HG03280 (cell line): ENCODE data around the gene NOTCH1.
"Not testable (repeated sequence)": the region's sequence is repeated elsewhere in the genome, so short reads cannot be mapped to it uniquely, and the experiment has no call there.

ENCODE experiments used
- ATAC-seq: cut with Tn5 transposase; IDR thresholded peaks from one replicate; pipeline ENCODE4 v1.9.1; 2021; ENCODE audit warnings: mild to moderate bottlenecking, moderate library complexity; ENCODE audit not compliant: unreplicated experiment

The NOTCH1 gene

GRCh38 chr9:136545965-136546696, at the start of gene NOTCH1:
TSS of gene NOTCH1 (minus strand) at chr9:136546048. CDS start at chr9:136545786, 262 bp downstream.
- peak; percentile 67 for ATAC-seq

GRCh38 chr9:136594492-136594891, 48.6 kb upstream of the NOTCH1 start:
- ATAC-seq: no peak

- no peak for ATAC-seq
These were observed 47.7 kb upstream of the NOTCH1 start for GRCh38 chr9:136593581-136593980.

DNA sequence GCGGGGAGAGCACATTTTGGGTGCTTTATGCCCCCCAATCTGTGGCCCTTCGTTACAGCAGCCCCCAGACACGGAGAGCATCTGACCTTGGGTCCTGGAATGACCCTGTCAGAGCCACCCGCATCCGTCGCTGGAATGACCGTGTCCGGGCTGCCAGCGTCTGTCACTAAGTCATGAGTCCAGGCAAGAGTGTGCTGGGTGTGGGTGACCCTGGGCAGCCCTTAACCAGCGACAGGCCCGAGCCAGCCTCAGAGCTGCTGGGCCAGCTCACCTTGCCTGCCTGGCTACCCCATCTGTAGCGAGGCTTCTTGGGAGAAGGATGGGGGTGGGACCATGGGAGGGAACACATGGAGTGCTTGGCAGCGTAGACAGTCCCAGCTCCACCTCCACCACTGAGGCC, 46.8 kb upstream of the NOTCH1 start:
- no peak for ATAC-seq

DNA sequence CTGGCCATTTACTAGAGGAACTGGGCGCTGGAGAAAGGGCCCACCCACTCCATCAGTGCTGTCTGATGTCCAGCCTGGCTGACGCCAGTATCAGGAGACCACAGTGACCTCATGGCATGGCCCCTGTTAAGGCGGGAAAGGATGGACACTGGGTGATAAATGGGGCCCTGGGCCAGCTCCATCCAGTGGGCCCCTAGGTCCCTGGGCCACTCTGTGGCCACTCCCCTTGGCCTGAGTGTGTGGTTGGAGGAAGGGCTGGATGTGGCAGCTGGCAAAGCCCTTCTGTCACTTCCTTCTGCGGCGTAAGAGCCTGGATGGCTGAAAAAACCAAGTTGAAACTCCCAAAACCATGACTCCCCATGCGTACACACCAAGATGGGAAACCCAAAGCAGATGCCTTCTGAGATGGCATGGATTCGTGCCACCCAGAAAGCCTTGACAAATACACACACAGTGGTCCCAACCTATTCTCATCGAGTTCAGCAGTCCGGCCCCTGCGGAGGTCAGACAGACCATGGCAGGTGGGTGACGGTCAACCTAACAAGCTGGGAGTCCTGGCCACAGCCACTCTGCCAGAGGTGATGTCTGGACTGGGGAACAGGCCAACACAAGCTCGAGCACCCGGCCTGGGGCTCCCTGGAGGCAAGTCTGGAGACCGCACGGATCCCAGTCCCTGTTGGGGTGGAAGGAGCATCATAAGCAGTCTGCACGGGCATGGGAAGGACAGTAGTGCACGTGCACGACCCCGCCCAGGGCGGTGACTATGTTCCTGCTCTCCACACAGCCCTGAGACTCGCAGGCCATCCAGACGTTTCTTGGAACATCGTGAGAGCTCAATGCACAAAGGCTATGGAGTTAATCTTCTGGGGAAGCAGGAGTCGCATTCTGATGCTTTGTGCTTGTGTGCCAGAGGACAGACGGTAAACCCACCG, 45.2 kb upstream of the NOTCH1 start:
- no peak for ATAC-seq

DNA sequence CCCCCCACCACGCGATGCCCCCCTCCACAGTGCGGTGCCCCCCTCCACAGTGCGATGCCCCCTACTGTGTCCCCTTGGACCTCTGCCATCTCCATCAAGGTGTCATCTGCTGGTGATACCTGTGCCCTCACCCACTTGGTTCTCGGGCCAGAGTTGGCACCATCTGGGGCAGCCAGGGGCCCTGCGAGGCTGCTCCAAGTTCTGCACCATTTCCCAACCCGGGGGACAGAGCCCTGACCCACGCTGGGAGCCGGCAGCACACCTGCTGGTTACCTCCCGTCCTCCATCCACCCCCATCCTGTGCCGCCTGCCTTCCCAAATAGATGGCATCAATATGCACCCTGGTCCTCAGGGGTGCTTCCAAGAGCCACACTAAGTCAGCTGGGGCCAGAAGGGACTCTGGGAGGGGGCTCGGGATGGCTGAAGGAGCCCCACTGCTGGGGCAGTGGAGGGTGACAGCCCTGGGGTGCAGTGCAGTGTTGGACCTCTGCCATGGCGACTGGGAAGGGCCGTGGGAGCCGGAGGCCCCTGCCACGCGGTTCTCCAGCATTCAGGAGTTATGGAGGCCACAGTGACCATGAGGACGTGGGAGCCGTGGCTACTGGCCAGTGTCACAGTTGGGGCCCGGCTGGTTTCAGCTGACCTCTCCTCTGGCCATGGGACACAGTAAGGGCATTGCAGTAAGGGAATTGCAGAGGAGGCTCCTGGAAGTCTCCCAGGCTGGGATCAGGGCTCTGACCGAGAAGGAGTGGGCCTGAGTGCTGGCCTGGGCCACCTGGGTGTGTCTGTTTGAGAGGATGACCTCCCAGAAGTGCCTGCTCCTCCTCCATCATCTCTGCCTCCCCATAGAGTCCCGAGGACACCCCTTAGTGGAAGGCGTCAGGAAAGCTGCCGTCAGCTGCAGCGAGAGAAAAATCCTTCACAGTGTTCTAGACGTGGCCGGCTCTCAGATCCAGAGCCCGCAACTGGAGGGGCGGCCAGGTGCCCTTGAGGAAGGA, 44.2 kb upstream of the NOTCH1 start:
- ATAC-seq: no peak

- ATAC-seq: no peak
These were observed 43.0 kb upstream of the NOTCH1 start for GRCh38 chr9:136588663-136589464.

- ATAC-seq: no peak
These were observed 42.3 kb upstream of the NOTCH1 start for GRCh38 chr9:136587944-136588662.

- no peak for ATAC-seq
These were observed 41.5 kb upstream of the NOTCH1 start for GRCh38 chr9:136587145-136587943.

DNA sequence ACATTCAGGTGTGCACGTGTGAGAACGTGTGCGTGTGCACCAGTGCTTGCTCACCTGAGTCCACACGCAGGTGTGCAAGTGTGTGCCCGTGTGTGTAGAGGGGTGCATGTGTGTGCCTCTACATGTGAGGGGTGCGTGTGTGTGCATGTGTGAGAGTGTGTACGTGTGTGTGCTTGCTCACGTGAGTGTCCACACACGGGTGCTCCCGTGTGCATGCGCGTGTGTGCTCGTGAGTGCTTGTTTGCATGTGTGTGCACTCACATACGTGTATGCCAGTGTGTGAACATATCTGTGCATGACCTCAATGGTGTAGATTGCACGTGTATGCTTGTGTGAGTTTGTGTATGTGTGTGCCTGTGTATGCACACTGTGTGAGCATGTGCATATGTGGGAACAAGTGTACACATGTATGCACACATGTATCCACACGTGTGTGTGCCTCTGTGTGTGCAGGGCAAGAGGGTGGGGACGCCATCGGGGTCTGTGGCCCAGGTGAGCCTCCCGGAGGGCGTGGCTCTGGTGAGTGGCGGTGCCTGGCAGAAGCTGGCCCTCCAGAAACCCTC, 40.6 kb upstream of the NOTCH1 start:
- no peak for ATAC-seq

- no peak for ATAC-seq
These were observed 39.8 kb upstream of the NOTCH1 start for GRCh38 chr9:136585531-136586120.

GRCh38 chr9:136584934-136585333, 39.1 kb upstream of the NOTCH1 start:
- ATAC-seq: no peak

DNA sequence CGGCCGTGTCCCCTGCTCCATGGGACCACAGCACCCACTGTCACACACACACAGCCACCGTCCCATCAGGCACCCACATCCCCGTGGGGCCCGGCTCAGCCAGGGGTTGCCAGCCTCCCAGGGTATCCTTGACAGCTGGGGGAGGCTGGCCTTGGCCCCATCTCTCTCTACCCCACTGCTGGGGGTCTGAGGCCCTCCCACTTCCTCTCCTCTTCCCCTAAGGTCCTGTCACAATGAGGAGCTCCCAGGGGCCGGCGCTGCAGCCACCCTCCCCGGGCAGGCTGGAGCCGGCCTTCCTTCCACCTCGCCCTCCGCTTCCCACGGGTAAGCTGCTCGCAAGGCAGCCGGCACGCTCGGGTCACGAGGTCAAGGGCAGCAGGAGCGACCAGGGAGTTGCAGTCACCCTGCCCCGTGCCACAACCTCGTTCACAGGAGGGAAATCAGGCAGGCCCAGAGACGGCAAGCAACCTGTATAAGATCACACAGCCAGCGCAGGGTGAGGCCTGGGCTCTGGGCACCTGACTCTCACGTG, 38.6 kb upstream of the NOTCH1 start:
- ATAC-seq: no peak

DNA sequence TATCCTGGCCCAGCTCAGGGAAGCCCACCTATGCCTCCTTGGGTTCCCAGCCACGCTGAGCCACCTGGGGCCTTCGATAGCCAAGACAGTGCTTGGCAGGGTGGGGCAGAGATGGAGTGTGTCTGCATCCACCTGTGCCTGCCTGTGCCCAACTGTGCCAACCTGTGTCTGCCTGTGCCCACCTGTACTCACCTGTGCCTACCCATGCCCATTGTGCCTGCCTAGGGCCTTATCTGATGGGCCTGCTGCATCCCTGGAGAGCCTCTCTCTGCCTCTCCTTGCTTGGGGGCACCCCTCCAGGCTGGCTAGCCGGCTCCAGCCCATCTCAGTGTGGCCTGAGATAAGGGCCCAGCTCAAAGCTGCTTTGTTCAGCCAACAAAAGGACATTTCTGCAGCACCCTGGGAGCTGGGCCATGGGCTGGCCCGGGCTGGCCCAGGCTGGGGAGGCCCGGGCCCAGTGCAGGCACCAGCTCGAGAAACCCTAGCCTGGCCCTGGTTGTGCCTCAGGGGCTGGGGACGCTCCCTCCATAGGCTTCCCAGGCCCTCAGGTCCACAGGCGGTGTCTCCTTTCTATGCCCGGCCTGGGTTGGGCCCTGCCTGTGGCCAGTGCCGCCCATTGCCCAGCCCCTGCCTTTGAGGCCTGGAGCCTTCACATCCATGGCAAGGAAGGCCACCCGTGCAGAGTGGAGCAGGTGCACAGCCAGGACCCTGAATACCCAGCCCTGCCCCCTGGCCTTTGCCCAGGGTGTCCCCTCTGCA, 37.3 kb upstream of the NOTCH1 start:
- ATAC-seq: no peak

- no peak for ATAC-seq
These were observed 36.0 kb upstream of the NOTCH1 start for GRCh38 chr9:136581614-136582447.

DNA sequence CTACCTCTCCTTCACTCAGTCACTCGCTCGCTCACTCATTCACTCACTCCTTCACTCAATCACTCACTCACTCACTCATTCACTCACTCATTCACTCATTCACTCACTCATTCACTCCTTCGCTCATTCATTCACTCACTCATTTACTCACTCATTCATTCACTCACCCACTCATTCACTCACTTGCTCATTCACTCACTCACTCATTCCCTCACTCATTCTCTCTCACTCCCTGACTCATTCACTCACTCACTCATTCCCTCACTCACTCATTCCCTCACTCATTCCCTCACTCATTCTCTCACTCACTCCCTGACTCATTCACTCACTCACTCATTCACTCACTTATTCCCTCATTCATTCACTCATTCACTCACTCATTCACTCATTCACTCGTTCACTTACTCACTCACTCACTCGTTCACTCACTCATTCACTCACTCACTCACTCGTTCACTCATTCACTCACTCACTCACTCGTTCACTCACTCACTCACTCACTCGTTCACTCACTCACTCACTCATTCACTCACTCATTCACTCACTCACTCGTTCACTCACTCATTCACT, 33.9 kb upstream of the NOTCH1 start:
- not testable (repeated sequence) for ATAC-seq
